GM21381 (cell line): ENCODE results near the gene GM2A.

ENCODE experiments used
- ATAC-seq: cut with Tn5 transposase; IDR thresholded peaks from one replicate; pipeline ENCODE4 v1.9.1; 2021; ENCODE audit warnings: mild to moderate bottlenecking, moderate library complexity; ENCODE audit not compliant: unreplicated experiment

The GM2A gene

DNA sequence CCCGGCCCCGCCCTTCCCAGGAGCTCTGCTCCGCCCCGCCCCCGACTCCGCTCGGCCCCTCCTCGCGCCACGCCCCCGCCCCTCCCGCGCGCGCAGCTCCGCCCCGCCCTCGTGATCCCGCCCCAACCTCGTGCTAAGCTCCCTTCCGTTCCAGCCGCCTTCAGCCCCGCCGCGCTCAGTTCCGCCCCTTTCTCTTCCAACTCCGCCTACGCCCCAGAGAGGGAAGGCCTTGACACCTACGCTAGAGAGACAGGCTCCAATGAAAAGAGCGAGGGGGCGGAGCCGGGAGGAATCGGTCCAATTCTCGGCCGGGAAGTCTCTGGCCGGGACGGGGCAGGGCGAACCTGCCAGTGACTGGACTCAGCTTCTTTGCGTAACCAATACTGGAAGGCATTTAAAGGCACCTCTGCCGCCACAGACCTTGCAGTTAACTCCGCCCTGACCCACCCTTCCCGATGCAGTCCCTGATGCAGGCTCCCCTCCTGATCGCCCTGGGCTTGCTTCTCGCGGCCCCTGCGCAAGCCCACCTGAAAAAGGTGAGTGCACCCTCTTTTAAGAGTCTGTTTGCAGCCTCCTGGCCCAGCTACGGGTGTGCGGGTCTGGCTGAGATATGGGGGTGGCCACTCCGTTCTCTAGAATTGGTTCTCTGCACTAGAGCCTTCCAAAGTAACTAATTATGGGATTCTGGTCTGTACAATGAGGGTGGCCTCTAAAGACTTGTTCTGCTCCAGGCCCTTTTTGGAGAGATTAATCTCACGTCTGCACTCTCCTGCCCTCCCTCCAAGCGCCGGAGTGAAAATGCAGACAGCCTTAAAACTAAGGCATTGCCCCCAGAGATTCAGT, at the start of gene GM2A:
TSS of gene GM2A (plus strand) at position 424 of the 843 bp plus-strand sequence. CDS start at position 456, 32 bp downstream.
- ATAC-seq = peak; percentile 85

DNA sequence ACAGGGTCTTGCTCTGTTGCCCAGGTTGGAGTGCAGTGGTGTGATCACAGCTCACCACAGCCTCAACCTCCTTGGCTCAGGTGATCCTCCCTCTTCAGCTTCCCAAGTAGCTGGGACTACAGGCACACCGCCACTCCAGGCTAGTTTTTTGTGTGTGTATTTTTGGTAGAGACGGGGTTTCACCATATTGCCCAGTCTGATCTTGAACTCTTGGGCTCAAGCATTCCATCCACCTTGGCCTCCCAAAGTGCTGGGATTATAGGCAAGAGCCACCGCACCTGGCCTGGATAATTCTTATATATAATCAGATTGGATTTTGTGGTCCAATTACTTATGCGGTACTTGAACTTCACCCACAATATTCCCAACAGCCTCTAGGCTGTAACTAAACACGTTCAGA, 48.9 kb upstream of the GM2A start:
- ATAC-seq = no peak

DNA sequence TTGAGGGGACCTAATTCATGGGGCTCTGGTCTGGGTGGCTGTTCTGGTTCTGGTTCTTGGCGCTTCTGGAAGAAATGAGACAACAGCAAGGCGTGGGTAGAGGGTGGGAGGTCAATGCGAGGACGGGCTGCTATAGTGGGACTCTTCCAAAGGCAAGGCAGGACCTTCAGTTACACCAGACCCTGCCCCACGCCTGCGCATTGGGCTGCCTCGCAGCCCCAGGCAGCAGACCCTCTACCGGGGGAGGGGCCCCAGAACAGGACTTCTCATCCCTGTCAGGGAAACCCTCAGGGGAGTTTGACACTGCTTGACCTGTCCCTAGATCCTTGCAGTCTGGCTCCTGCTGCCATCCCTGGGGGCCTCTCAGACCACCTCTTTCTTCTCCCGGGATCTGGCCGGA, 47.6 kb upstream of the GM2A start:
- no peak for ATAC-seq

DNA sequence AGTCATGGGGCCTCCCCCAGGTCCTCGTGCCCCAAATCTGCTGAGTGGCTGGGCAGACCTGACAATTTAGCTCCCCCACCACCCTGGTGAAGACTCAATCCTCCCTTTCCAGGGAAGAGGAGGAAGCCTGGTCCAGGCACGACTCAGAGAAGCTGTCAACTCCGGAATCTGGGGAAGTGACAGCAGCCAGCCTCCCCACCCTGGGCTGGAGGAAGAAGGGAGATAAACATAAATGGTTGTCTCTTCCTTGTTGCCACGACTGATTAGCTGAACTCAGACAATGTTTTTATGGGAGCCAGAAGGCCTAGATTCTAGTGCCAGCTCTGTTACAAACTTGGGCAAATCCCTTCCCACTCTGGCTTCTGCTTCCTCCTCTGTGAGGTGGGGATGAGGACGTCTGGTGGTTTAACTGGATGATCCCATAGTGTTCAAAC, 44.5 kb upstream of the GM2A start:
- no peak for ATAC-seq

DNA sequence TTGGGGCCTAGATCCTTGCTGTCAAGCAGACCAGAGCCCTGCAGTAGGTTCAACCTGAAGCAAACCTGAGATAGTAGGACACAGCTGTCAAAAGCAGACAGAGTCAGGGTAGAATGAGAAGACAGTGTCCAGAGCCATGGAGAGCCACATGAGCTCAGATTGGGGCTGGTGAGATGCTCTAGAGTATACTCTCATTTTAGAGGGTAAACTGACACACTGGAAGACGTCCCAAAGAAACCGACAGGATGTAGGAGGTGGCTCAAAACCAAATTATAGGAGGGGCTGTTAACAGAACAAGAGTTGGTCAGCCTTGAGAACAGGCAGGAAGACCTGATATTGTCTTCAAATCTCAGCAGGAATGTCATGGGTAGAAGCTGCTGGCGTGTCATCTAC, 40.6 kb upstream of the GM2A start:
- ATAC-seq = peak; percentile 1

DNA sequence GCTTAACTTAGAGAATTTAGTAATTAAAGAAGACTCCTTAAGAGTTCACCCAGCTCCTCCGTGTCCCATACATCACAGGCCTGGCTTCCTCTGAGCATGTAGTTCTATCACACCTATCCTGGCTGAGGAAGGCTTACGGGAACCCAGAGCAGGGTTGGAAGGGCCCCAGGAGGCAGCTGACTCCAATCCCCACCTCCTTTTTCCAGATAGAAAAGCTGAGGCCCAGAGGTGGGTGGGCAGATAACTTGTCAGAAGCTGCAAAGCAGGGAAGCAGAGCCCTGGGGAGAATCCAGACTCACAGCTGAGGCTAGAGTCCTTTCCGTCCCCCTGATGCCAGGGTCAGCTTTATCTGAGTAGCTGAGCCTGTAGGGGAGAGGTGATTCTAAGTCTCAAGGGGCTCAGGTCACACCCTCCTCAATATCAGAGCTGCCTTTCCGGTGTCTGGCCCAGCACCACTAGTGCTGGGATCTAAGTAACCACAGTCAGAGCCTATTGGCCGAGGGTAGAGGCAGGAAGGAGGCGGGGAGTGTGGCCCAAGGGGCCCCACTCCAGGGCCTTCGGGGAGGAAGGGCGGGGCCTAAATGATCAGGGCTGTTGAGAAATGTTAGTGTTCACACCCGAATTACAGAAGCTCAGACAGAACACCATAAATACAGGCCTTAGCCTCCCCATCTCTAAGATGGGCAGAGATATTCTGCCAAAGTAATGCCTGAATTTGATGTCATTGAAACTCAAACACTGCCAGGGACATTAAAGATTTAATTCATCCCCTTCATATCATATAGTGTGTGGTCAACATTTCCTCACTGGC, 39.0 kb upstream of the GM2A start:
- ATAC-seq = peak; percentile 79

DNA sequence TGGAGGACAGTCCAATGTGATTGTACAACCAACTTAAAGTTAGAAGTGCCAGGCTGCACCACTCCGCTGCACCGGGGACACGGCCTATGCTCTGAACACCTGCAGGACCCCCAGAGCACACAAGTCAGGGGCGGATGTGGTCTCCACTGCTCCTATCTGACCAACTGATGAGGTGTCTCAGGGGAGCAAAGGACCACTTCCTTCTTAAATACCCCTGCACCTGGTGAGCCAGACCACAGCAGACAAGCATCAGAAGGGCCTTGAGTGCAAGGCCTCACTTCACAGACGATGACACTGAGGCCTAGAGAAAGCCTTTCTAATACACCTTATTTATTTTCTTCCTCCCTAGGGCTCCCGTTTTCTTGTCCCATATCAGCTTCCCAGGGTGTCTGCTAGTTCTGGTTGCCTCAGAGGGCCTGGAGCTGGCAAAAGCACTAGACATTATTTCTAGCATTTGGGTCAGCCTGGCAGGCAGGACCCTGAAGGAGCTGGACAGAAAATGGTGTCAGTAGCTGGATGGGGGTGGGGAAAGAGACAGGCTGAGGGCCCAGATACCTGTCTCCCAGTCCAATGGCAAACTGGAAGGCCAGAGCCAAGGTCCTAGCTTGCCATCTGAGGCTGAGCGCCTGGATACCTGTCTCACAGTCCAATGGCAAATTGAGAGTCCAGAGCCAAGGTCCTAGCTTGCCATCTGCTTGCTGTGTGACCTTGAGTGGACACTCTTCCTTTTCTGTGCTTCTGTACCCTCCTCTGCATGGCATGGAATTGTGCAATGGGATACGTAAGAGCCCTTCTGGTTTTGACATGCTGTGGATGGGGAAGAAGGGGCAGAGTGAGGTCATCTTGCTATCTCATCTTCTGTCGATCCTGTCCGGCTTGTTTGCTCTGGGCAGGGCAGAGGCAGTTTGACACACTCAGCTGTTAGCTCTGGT, 38.1 kb upstream of the GM2A start:
- peak; percentile 54 for ATAC-seq

DNA sequence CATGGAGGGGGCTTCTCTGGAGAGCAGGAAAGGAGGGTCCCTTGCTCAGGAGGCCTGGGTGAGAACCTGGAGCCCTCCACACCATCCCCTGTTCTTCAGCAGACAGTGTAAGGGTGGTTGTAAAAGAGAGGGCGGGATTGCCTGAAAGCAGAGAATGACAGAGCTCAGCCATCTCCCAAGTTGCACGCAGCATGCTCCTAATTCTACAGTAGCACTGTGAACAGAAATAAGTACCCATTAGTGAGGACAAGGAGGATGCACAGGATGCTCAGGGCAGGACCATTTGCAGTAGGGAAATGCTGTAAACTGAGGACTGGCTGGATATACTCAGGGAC, 37.5 kb upstream of the GM2A start:
- no peak for ATAC-seq

DNA sequence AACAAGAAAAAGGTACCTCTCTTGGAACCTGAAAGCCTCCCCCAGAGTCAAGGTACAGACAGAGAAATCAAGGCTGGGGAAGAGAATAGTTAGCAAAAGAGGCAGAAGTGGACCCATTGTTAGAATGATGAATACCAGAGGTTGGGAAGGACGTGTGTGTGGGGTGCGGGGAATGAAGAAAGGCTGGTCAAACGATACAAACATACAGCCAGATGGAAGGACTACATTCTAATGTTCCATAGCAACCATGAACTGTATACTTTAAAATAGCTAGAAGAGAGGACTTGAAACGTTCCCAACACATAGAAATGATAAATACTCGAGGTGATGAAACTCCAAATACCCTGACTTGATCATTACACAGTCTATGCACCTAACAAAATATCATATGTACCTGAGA, 36.2 kb upstream of the GM2A start:
- no peak for ATAC-seq

DNA sequence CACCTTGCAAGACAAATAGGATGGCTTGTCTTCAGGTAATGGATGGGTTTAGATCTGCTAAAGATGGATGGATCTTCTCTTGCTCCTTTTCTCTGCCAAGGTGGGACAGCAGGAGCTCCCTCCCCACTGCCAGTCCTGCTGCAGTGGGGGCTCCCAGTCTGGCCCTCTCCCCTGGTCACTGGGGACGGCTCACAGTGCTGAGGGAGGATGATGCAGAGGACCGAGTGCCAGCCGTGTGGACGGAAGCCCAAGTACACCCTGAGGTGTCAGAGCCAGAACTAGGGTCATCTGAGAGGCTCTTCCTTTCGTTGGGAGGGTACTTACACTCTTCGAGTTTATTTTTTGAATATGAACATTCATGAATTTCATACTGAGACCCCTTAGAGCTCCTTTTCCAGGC, 34.8 kb upstream of the GM2A start:
- no peak for ATAC-seq

DNA sequence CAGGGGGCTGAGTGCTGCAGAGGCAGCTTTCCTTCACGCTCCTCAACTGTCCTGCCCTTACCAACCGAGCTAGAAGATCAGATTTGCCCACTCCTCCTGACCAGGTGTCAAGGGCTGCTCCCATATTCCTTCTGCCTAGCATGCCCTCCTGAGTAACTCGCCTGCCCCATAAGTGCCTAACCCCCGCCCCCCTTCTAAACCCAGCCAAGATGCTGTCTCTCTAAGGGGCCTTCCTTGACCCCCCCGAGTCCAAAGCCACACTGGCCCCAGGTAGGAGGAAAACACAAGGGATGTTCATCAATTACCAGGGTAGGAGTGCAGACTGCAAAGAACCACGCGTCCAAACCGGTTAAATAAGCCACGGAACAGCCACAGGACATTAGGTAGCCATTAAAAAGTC, 33.8 kb upstream of the GM2A start:
- no peak for ATAC-seq

DNA sequence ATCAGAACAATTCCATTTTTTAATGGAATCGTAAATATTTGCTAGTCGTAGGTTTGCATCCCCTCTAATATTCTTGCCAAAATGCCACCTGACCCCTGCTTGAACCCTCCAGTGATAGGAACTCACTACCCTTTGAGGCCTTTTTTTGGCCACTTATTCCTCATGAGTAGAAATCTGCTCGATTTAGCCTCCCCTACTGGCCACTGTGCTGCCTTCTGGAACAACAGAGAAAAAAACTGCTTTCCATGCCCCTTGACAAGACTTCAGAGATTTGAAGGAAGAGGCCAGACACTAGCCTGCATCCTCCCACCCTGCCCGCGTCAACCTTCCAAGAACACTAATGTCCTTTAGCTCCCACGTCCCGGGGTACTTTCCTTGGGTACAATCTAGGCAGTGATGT, 33.2 kb upstream of the GM2A start:
- ATAC-seq = no peak

DNA sequence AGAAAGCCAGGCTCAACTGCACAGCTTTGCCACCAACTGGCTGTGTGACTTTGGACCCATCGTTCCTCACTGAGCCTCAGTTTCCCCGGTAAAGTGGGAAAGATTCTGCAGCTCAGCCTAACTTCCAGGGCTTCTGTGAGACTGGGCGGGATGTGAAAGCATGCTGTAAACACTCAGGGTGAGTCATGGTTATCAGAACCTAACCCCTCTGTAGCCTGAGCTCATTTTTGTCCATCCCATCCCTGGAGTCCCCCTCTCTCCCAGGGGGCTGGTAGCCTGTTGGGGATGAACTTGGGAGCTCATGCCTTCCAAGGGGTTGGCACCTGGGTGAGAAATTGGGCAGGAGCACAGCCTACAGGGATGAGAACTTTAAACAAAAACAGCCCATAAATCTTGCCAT, 31.4 kb upstream of the GM2A start:
- ATAC-seq = no peak

DNA sequence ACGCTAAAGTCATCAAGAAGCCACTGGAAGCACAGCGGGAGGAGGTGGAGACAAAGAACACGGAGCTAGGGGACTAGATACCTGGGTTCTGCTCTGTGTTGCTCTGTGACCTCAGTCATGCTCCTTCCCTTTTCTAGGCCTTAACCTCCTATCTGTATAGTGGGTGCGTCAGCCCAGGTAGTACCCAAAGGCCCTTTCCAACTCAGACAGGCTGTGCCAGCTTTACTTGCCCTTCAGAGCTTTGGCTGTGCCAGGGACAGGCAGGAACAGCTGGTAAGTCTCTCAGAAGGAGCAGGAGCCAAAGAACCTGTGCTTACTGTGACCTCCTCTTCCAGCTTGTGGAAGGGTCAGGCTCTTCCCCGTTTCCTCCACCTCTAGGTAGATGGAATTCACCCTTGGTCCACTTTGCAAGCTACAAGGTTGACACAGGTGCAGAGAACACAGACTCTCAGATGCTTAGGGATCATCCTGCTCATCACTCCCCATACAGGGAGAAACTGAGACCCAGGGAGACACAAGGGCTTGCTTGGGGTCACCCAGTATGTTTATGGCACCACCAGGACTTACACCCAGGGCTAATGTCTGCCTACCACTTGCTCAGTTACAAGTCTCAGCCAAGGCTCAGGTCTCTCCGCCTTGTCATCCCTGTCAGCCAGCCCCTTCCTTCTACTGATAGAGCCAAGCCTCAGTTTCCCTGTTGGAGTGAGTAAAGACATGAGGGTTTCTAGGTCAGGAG, 30.8 kb upstream of the GM2A start:
- ATAC-seq = no peak

DNA sequence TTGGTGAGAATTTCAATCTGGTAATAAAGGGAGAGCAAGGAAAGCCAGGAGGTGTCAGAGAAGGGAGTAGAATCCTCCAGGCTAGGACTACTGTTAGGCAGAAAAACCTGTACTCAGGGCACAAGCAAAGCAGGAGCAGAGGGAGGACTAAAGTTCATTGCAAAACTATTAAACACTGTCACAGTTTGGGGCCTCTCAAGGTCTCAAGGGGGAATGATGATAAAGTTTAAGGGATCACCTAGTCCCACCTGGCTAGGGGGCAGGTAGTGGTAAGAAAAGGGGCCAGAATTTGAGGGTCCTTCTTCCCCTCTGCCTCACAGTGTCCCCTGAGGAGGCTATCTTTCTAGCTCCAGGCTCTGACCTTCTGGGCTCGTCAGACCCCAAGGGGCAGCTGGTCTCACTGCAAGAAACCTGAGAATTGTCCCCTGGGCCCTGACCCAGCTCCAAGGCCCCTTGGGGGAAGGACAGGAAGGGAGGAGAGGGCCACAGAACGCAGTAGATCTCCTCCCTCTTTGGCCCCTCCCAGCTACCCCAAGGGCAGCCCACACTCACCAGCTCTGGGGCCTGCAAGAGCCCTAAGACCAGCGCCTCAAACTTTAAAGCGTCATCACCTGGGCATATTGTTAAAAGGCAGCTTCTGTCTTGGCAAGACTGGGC, 30.1 kb upstream of the GM2A start:
- ATAC-seq = peak; percentile 64

DNA sequence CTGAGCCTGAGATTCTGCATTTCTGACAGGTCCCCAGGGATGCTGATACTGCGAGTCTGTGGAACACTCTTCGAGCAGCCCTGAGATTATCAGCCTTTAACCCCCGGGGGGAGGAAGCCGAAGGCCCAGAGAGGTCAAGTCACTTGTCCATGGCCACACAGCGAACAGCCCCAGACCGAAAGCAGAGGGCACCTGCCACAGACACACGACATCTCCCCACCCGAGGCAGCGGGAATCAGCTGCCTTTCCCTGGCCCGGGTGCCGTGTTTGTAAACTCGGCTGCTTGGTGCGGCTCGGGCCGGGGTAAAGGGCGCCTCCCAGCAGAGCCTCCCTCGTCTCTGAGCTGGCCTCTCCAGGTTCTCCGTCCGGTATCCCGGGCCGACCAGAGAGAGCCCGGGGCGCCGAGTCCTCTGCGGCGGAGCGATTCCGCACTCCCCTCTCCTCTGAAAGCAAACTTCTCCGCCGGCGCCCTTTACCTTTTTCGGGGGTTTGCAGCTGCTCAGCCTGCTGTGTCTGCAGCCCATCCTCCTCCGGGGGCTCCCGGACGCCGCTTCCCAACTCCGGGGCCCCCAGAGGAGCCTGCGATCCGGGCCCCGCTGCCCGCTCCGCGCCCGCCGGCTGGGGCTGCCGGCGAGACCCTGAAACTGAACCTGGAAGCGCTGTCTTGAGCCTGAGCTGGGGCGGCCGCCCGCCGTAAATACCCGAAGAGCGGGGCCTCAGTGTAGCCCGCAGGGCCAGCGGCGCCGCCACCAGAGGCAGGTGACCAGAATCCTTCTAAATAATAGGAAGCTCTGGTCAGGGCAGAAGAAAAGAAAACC, 29.3 kb upstream of the GM2A start, which contains the start of gene CCDC69:
TSS of gene CCDC69 (minus strand) at position 646 of the 818 bp plus-strand sequence. CDS start at position 524, 122 bp downstream.
- peak; percentile 76 for ATAC-seq

DNA sequence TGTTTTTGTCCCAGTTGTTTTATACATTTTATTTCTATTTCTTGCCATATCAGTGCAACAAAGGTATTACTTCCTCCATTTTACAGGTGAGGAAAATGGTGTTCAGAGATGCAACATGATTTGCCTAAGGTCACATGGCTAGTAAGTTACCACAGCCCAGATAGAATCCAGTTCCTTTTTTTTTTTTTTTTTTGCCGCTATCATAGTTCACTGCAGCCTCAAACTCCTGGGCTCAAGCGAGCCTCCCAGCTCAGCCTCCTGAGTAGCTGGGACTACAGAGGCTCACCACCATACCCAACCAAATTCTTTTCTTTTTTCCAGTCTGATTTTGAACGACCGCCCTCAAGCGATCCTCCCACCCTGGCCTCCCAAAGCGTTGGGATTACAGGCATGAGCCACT, 28.6 kb upstream of the GM2A start:
- ATAC-seq = peak; percentile 31

DNA sequence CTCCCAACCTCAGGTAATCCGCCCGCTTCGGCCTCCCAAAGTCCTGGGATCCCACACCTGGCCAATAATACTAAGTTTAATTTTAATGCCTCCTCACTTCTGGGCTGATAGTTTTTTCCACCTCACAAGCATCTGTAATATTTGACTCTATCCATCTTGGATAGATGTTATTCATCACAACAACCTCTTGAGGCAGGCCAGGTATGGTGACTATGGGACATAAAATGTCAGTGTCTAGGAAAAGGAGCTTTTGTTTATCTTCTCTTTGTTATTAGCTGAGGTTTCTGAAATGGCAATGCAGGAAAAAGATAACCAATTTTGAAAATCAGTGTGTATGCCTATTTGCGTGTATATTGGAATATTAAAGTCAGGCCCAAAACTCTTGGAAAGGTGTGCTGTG, 27.9 kb upstream of the GM2A start:
- ATAC-seq = no peak

DNA sequence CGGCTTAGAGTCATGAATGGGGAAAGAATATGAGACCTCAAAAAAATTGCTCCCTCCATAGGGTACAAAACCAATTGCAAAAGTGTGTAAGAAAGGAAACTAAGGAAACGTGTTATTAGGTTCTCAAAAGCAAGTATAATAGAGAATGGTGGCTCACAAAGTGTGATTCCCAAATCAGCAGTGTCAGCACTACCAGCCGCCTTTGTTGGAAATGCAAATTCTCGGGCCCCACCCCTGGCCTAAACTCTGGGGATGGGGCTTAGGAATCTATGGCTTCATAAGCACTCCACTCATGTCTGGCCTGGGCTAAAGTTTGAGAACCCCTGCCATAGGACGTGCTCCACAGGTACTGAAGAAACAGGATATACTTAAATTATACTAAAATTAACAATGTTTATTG, 27.5 kb upstream of the GM2A start:
- no peak for ATAC-seq
